Sigmoid colon (tissue), 7 donors: ENCODE results near the gene CRACR2A. TPM values are rescaled to one million over a fixed set of nuclear protein-coding genes. Genes with fewer than 3 reads are reported as not detected.
A peak's percentile ranks its signal among the peaks of the same experiment; 100 is the strongest.

Experiments used
- DNase-seq: peaks from one replicate; pipeline ENCODE4 v3.0.0-alpha.2; 2019
- H3K27ac ChIP-seq, 4 donors: fragments of 200-600 bp; sonication (generic); one replicate each; pipeline ENCODE4 v1.5.1; 2016 to 2019; ENCODE audit warnings: mild to moderate bottlenecking in 1 of 4
- H3K27me3 ChIP-seq, 3 donors: fragments of 200-600 bp; sonication (generic); one replicate each; pipeline ENCODE4 v1.5.1; 2019; ENCODE audit warnings: mild to moderate bottlenecking in 1 of 3
- H3K36me3 ChIP-seq, 4 donors: fragments of 200-600 bp; sonication (generic); one replicate each; pipeline ENCODE4 v1.5.1; 2016 to 2019
- H3K4me1 ChIP-seq, 4 donors: fragments of 200-600 bp; sonication (generic); one replicate each; pipeline ENCODE4 v1.5.1; 2017 to 2019
- H3K4me3 ChIP-seq, 4 donors: fragments of 200-600 bp; sonication (generic); one replicate each; pipeline ENCODE4 v1.5.1; 2017 to 2019; ENCODE audit warnings: mild to moderate bottlenecking in 2 of 4, moderate library complexity in 1 of 4
- H3K9me3 ChIP-seq, 4 donors: fragments of 200-600 bp in 3 of 4; sonication (generic) in 3 of 4; one replicate each; pipeline versions ENCODE4 v1.5.1 to v1.6.1; 2013 to 2019
- EP300 ChIP-seq, 4 donors: sonication (generic); formaldehyde crosslinking; IDR thresholded peaks; one replicate each; pipeline ENCODE4 v1.6.1; 2017; ENCODE audit warnings: antibody characterized with exemption in 4 of 4
- POLR2A ChIP-seq, 2 donors: fragments of 450-650 bp; IDR thresholded peaks; one replicate each; pipeline ENCODE4 v1.6.1; 2016; ENCODE audit warnings: antibody characterized with exemption in 2 of 2, mild to moderate bottlenecking in 2 of 2, moderate library complexity in 2 of 2
- POLR2AphosphoS5 ChIP-seq, 4 donors: sonication (generic); formaldehyde crosslinking; IDR thresholded peaks; one replicate each; pipeline ENCODE4 v1.6.1; 2017; ENCODE audit warnings: antibody characterized with exemption in 4 of 4
- WGBS, 2 donors: extraction: QIAGEN DNeasy Blood & Tissue Kit; methylation state at CpG; one replicate each; pipeline ENCODE4 v1.1.7; 2013; 5-methylcytosine and 5-hydroxymethylcytosine counted together
- intact Hi-C: fragments of 100-400 bp; cut with DNase I; formaldehyde crosslinking; loops from one replicate; pipeline ENCODE4 v1.15.1; 2023
- polyA plus RNA-seq, 3 donors: library from polyadenylated mRNA; stranded (reverse); fragments of 200-250 nt; gene quantifications; one replicate each; pipeline ENCODE4 v1.2.3, GENCODE V29; 2013
- total RNA-seq, 4 donors: library from RNA; depleted of rRNA; stranded (reverse); fragments of >200 nt; gene quantifications; one replicate each; pipeline ENCODE4 v1.1.0, GENCODE V29; 2016
- TF ChIP-seq, protein P1 (sequence below), 4 experiments: fragments of 450-650 bp in 3 of 4; fragments of 200-600 bp in 1 of 4; IDR thresholded peaks; one replicate each; pipeline ENCODE4 v1.5.1; 2016 to 2019; ENCODE audit warnings: antibody characterized with exemption in 4 of 4, mild to moderate bottlenecking in 3 of 4, moderate library complexity in 2 of 4
- donor health status: healthy with polysubstance abuse.
- donor health status: Bipolar disorder and iron deficiency.
- donor health status: healthy.

Gene CRACR2A
- total and polyA plus RNA-seq, 7 donors = 1.1 to 29.6 (median 4.2) TPM

DNA sequence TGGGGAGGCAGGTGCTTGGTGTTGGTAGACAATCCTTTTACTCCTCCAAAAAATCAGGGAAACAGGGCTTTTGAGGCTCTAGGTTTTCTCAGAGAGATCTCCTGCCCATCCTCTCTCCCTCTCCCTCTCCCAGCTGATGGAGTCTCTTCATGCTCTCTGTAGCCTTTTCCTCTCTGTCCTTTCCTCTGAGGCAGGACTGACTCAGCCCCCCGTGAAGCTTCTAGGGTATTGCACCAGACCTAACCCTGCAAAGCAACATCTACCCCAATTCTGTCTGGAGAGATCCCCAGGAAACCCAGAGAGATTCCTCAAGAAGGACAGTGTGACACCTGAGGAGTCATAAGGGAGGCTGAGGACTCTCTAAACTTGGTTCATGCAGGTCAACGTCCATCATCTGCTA, 66.4 kb downstream of the CRACR2A start:
- intact Hi-C loops = no loop called here
- Histone ChIP-seq H3K27ac (no peak overlapping the region), H3K9me3 (no peaks in the 10 kb centered on the region), H3K27me3 (no peaks in the 10 kb centered on the region), H3K36me3 (no peaks in the 10 kb centered on the region), H3K4me3 (no peak overlapping the region), H3K4me1 (peaks cover 0 to 22% (median 19%) of the 10 kb centered on the region in 4 donors)
- DNase-seq = no peak
- 65 to 85% methylated on average over 2 of the region's 2 CpGs for WGBS, 2 donors
- TF ChIP-seq POLR2AphosphoS5 (IDR thresholded peaks at IDR 0.05) (no peak), EP300 (IDR thresholded peaks at IDR 0.05) (no peak), POLR2A (IDR thresholded peaks at IDR 0.05) (no peak)
- TF ChIP-seq, protein P1, sequence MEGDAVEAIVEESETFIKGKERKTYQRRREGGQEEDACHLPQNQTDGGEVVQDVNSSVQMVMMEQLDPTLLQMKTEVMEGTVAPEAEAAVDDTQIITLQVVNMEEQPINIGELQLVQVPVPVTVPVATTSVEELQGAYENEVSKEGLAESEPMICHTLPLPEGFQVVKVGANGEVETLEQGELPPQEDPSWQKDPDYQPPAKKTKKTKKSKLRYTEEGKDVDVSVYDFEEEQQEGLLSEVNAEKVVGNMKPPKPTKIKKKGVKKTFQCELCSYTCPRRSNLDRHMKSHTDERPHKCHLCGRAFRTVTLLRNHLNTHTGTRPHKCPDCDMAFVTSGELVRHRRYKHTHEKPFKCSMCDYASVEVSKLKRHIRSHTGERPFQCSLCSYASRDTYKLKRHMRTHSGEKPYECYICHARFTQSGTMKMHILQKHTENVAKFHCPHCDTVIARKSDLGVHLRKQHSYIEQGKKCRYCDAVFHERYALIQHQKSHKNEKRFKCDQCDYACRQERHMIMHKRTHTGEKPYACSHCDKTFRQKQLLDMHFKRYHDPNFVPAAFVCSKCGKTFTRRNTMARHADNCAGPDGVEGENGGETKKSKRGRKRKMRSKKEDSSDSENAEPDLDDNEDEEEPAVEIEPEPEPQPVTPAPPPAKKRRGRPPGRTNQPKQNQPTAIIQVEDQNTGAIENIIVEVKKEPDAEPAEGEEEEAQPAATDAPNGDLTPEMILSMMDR (IDR thresholded peaks at IDR 0.05) = no peak

DNA sequence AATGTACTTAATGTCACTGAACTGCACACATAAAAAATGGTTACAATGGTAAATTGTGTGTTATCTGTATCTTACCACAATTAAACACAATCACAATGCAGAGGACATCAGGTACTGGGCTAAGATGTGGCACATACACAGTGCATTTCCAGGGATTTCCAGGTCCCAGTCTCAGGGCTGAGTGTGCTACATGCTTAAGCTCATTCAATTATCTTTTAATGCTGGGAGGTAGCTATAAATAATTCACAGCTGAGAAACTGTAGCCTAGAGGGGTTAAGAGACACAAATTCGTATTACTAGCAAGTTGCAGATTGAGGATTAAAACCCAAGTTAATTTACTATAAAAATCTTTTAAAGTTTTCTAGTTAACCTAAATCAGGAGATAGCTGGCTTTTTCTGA, 67.1 kb downstream of the CRACR2A start:
- no peaks in the 10 kb centered on the region for H3K36me3 ChIP-seq
- no peak for DNase-seq
- H3K4me3 ChIP-seq = no peak overlapping the region
- intact Hi-C loops = no loop called here
- TF ChIP-seq, protein P1 (IDR thresholded peaks at IDR 0.05) = no peak
- TF ChIP-seq POLR2AphosphoS5 (IDR thresholded peaks at IDR 0.05) (no peak), EP300 (IDR thresholded peaks at IDR 0.05) (no peak), POLR2A (IDR thresholded peaks at IDR 0.05) (no peak)
- no peak overlapping the region for H3K27ac ChIP-seq
- H3K4me1 ChIP-seq = peaks cover 0 to 28% (median 26%) of the 10 kb centered on the region in 4 donors
- H3K9me3 ChIP-seq = no peaks in the 10 kb centered on the region
- 83 to 87% methylated on average over 1 of the region's 1 CpG for WGBS, 2 donors
- no peaks in the 10 kb centered on the region for H3K27me3 ChIP-seq

DNA sequence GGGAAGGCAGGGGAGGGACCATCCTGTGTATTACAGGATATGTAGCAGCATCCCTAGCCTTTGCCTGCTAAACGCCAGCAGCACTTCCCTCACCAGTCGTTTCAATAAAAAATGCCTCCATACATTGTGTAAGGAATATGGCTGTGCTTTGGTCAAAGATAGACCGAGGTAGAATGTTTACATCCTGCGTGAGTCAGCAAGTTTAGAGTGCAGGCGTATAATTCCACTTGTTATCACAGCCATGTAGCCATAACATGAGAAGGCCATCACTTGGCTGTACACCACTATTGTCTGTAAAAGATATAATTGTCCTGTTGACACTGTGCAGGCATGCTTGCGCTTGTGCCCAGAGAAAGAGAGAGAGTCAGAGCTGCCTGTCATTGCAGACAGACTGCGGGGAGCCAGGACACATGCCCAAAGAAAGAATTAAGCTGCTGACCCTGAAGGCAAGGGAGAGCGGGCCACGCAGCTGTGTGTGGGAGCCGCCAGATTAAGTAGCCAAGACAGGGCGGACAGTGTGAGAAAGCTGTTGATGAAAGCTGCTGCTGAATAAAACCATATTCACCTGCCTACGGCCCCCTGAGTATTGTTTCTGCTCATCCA, 68.4 kb downstream of the CRACR2A start:
- no peaks in the 10 kb centered on the region for H3K27me3 ChIP-seq
- 82 to 89% methylated on average over 12 of the region's 12 CpGs for WGBS, 2 donors
- peaks cover 0 to 29% (median 27%) of the 10 kb centered on the region in 4 donors for H3K4me1 ChIP-seq
- H3K36me3 ChIP-seq = no peaks in the 10 kb centered on the region
- DNase-seq = peak; percentile 75
- TF ChIP-seq POLR2AphosphoS5 (IDR thresholded peaks at IDR 0.05) = peak; percentile 78 to 92 (median 88)
- TF ChIP-seq EP300 (IDR thresholded peaks at IDR 0.05) = no peak
- H3K4me3 ChIP-seq = no peak overlapping the region
- intact Hi-C loops = no loop called here
- H3K27ac ChIP-seq = peak overlapping the region in 2 of 4 donors; percentile 43 to 51
- no peaks in the 10 kb centered on the region for H3K9me3 ChIP-seq

DNA sequence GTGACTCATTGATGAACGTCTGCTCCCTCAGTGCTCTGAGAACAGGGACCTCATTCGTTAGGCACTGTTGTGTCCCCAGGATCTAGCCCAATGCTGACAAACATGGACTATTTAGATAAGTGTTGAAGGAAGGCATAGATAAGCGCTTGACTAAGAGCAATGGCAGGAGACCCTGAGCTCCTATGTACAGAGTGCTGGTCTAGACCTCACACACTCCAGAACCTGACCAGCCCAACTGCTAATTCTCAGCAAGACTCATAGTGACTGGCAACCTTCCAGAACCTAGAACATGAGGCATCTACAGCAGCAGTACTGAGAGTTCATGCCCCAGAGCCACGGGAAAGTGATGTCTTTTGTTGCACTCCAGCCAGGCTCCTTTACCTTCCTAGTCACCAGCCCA, 69.2 kb downstream of the CRACR2A start:
- intact Hi-C loops = no loop called here
- TF ChIP-seq POLR2AphosphoS5 (IDR thresholded peaks at IDR 0.05) (no peak), EP300 (IDR thresholded peaks at IDR 0.05) (no peak), POLR2A (IDR thresholded peaks at IDR 0.05) (no peak)
- TF ChIP-seq, protein P1 (IDR thresholded peaks at IDR 0.05) = no peak

DNA sequence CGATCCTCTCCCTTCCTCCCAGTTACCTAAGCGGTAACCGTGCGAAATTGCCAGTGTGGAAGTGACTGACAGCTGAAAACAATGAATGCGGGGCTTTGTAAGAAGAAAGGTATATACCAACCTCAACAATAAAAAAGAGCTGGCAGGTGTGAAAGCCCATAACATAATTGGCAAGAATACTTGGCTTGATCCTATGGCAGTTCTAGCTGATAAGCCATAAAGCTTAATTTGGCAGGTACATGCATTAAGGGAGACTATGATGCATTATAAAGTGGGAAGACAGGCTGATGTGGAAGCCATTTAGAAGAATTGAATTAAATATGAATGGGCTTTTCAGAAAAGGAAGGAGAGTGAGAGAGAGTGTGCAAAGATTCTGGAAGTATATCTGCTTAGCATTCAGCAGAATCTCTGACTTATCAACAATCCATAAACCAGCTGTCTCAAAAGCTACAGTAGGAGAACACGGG, 71.3 kb downstream of the CRACR2A start:
- no peak overlapping the region for H3K4me3 ChIP-seq
- H3K36me3 ChIP-seq = no peaks in the 10 kb centered on the region
- 26 to 66% methylated on average over 6 of the region's 6 CpGs for WGBS, 2 donors
- no peak for DNase-seq
- TF ChIP-seq, protein P1 (IDR thresholded peaks at IDR 0.05) = no peak
- TF ChIP-seq POLR2A (IDR thresholded peaks at IDR 0.05) (no peak), EP300 (IDR thresholded peaks at IDR 0.05) (no peak), POLR2AphosphoS5 (IDR thresholded peaks at IDR 0.05) (no peak)
- no peaks in the 10 kb centered on the region for H3K27me3 ChIP-seq
- H3K4me1 ChIP-seq = peaks cover 0 to 29% (median 27%) of the 10 kb centered on the region in 4 donors
- no peak overlapping the region for H3K27ac ChIP-seq
- intact Hi-C loops = no loop called here
- no peaks in the 10 kb centered on the region for H3K9me3 ChIP-seq

More for the DNA sequence above, 69.2 kb downstream of the CRACR2A start:
- H3K27me3 ChIP-seq = no peaks in the 10 kb centered on the region
- DNase-seq = no peak
- H3K4me3 ChIP-seq = no peak overlapping the region
- 73 to 86% methylated on average over 4 of the region's 4 CpGs for WGBS, 2 donors
- H3K4me1 ChIP-seq = peaks cover 0 to 29% (median 27%) of the 10 kb centered on the region in 4 donors
- H3K36me3 ChIP-seq = no peaks in the 10 kb centered on the region
- H3K9me3 ChIP-seq = no peaks in the 10 kb centered on the region
- H3K27ac ChIP-seq = no peak overlapping the region
